NCI-H446 treated with DMSO at 0.1 percent for 48 hours (cell line): ENCODE measurements around the gene HAO1.
"Not testable (repeated sequence)": the region's sequence is repeated elsewhere in the genome, so short reads cannot be mapped to it uniquely, and the experiment has no call there.

ENCODE experiments used
- DNase-seq: peaks from one replicate; lab custom pipeline; 2025; lab: John Stamatoyannopoulos, UW

HAO1 gene

DNA sequence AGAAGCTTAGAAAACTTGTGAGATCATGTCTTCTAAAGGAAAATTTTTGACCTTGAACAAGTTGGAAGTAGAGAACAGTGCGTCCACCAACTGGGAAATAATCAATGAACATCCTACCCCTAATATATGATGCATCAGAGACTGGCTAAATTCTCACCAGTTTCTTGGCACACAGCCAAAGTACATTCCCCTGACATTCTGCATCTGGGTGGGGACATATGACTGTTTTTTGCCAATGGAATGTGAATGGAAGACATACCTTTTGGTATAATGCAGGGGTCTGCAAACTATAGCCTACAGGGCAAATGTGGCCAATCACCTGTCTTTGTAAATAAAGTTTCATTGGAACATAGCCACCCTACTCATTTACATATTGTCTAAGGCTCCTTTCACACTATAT lies 84.7 kb downstream of the HAO1 start:
- no peak for DNase-seq

DNA sequence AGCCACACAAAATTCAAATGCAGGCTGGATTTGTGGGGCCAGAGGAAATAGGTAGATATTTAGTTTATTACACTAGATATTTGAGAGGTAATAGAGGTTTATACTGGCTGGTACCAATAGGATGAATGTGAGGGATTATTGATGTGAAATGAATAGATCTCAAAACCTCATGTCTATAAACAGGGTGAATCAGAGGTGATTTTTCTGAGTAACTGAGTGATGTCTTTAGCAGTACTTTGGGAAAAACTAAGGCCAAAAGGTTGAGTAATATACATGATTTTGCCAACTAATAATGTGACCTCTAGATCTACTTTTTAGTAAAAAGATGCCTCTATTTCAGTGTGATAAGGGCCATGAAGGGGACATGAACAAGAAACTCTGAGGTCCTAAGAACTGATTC lies 86.8 kb downstream of the HAO1 start:
- DNase-seq: no peak

GRCh38 chr20:7850775-7851490 lies 89.3 kb downstream of the HAO1 start:
- DNase-seq: no peak

DNA sequence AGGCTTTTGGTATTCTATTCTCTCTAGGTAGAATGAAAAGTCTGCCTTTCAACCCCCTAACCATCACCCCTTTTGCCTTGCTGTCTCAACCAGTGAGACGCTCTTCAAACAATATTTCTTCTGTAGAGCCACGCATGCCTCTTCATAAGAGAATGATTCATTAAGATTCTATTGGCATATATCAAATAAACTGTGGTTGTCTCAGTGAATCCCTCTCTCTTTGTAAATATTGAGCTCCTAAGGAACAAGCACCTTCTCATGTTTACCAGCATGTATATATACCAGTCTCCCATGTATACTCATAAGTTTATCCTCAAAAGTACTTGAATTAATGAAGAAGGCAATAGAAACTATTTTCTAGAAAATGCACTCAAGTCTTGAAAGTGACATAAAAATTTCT lies 90.6 kb downstream of the HAO1 start:
- DNase-seq: no peak

DNA sequence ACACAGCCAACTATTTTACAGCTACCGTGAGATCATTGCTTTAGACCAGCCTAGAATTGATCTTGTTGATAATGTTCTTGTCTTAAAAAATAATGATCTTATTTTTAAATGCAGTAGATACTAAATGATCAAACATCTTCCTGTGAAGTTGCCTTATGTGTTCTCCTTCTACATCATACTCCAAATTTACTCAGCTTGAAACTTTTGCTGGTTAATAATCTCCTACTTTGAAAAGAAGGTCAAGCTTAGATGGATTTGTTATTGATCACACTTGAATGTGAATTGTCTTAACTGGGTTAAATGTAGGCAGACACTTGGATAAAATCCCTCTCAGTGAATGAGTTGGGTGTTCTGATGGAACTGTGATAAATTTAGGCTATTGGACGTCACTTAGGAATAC lies 91.9 kb downstream of the HAO1 start:
- DNase-seq: no peak

DNA sequence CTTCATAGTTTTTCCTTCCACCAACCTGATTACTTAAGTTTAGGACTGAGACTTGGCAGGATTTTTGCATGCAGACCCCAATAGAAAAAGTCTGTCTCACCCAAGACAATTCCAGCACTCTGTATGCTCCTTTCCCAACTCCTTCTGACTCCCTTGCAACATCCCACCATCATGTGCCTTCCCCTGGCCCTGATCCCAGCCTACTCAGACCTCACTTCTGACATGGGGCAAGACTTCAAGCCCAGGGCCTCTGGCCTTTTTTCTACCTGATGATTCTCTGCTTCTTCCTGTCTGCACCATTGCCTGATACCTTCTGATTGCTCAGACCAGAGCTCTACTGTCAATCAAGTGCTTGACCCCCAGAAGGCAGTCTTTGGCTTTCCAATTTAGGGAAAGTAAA lies 96.6 kb downstream of the HAO1 start:
- no peak for DNase-seq

GRCh38 chr20:7841971-7842310 lies 98.3 kb downstream of the HAO1 start:
- DNase-seq: peak; percentile 37

GRCh38 chr20:7841291-7841970 lies 98.8 kb downstream of the HAO1 start:
- DNase-seq: no peak

GRCh38 chr20:7836076-7836475 lies 104.2 kb downstream of the HAO1 start:
- no peak for DNase-seq

- not testable (repeated sequence) for DNase-seq
These were observed 105.8 kb downstream of the HAO1 start for GRCh38 chr20:7834441-7834840.
